ENCODE measurements around the gene FBRS. TPM values are rescaled to one million over a fixed set of nuclear protein-coding genes. Genes with fewer than 3 reads are reported as not detected.

The FBRS gene
- total and polyA plus RNA-seq, 2 of the 13 experiments (the other 11 are each of a cell fraction or from before 2014, with no cell fraction given): 13.7 to 16.2 TPM

DNA sequence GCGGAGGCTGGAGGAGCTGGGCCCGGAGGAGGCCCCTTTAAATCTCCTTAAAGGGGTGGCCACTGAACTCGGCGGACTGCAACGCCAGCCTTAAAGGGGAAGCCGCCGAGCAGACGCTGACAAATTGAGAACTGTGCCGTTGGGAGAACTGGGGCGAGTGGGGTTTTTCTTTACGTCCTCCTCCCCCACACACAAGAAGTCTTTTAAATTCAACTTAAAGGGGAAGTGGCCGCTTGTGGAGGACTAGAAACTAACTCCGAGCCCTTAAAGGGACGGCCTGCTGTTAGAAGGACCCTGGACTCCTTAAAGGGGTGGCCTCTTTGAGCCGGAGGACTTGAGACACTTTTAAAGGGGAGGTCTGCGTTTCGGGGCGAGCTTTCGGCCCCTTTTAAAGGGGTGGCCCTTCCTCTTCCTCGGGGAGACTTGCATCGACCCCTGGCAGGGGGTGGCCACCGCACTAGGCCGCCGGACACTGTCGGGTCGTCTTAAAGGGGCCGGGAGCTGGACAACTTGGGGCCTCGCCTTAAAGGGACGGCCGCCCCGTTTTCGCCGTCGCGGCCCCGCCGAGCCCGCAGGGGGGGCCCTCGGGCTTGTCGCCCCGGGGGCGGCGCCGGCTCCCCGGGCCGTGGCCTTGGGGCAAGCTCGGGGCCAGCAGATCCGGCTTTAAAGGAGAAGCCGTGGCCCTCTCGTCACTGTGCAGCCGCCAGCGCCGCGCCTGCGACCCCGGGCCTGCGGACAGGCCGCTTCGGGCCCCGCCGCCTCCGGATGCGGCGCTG is 688 bp downstream of the FBRS start (continued):
- TF ChIP-seq SMAD3 (CRISPR knock-in tag; IDR thresholded peaks at IDR 0.05): 0 out of 2 replicates have a peak, but pooled peaks have one; percentile 26
- 0 out of 2 replicates have a peak, but pooled peaks have one; percentile 66 for TF ChIP-seq ZFP82 (CRISPR knock-in tag; IDR thresholded peaks at IDR 0.05; ENCODE audit: borderline replicate concordance)
- peak; percentile 55 for TF ChIP-seq SRSF1 (optimal IDR thresholded peaks at IDR 0.05; ENCODE audit: low read depth, low read length)
- no peak for TF ChIP-seq HNRNPK (IDR thresholded peaks at IDR 0.05; ENCODE audit: low read depth, low read length, poor library complexity, severe bottlenecking)
- peak; percentile 47; the same call in 1 of the 2 replicates for TF ChIP-seq ZBTB14 (CRISPR knock-in tag; IDR thresholded peaks at IDR 0.05)
- TF ChIP-seq AKNA (CRISPR knock-in tag; IDR thresholded peaks at IDR 0.05; ENCODE audit: borderline replicate concordance): no peak
- TF ChIP-seq POLR2G (IDR thresholded peaks at IDR 0.05; ENCODE audit: low read depth, low read length): peak; percentile 79
- peak; percentile 50 for TF ChIP-seq PHF8 (CRISPR knock-in tag; IDR thresholded peaks at IDR 0.05)
- TF ChIP-seq ARNTL (CRISPR knock-in tag; IDR thresholded peaks at IDR 0.05): peak; percentile 22; the same call in 1 of the 2 replicates
- TF ChIP-seq ZNF607 (CRISPR knock-in tag; IDR thresholded peaks at IDR 0.05; ENCODE audit: borderline replicate concordance): peak; percentile 83; the same call in 1 of the 2 replicates
- no peak for TF ChIP-seq SP2 (CRISPR knock-in tag; IDR thresholded peaks at IDR 0.05)
- no peak for TF ChIP-seq MLLT10 (CRISPR knock-in tag; IDR thresholded peaks at IDR 0.05)
- TF ChIP-seq, protein P1, sequence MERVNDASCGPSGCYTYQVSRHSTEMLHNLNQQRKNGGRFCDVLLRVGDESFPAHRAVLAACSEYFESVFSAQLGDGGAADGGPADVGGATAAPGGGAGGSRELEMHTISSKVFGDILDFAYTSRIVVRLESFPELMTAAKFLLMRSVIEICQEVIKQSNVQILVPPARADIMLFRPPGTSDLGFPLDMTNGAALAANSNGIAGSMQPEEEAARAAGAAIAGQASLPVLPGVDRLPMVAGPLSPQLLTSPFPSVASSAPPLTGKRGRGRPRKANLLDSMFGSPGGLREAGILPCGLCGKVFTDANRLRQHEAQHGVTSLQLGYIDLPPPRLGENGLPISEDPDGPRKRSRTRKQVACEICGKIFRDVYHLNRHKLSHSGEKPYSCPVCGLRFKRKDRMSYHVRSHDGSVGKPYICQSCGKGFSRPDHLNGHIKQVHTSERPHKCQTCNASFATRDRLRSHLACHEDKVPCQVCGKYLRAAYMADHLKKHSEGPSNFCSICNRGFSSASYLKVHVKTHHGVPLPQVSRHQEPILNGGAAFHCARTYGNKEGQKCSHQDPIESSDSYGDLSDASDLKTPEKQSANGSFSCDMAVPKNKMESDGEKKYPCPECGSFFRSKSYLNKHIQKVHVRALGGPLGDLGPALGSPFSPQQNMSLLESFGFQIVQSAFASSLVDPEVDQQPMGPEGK (CRISPR knock-in tag; IDR thresholded peaks at IDR 0.05): peak; percentile 70
- no peak; the same call in 1 of the 2 replicates for TF ChIP-seq DR1 (CRISPR knock-in tag; IDR thresholded peaks at IDR 0.05)
- TF ChIP-seq THAP11 (CRISPR knock-in tag; IDR thresholded peaks at IDR 0.05): peak; percentile 22; the same call in 1 of the 2 replicates
- TF ChIP-seq, protein P2, sequence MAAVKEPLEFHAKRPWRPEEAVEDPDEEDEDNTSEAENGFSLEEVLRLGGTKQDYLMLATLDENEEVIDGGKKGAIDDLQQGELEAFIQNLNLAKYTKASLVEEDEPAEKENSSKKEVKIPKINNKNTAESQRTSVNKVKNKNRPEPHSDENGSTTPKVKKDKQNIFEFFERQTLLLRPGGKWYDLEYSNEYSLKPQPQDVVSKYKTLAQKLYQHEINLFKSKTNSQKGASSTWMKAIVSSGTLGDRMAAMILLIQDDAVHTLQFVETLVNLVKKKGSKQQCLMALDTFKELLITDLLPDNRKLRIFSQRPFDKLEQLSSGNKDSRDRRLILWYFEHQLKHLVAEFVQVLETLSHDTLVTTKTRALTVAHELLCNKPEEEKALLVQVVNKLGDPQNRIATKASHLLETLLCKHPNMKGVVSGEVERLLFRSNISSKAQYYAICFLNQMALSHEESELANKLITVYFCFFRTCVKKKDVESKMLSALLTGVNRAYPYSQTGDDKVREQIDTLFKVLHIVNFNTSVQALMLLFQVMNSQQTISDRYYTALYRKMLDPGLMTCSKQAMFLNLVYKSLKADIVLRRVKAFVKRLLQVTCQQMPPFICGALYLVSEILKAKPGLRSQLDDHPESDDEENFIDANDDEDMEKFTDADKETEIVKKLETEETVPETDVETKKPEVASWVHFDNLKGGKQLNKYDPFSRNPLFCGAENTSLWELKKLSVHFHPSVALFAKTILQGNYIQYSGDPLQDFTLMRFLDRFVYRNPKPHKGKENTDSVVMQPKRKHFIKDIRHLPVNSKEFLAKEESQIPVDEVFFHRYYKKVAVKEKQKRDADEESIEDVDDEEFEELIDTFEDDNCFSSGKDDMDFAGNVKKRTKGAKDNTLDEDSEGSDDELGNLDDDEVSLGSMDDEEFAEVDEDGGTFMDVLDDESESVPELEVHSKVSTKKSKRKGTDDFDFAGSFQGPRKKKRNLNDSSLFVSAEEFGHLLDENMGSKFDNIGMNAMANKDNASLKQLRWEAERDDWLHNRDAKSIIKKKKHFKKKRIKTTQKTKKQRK (IDR thresholded peaks at IDR 0.05; ENCODE audit: low read length): no peak
- TF ChIP-seq TOPORS (CRISPR knock-in tag; IDR thresholded peaks at IDR 0.05): 0 out of 2 replicates have a peak, but pooled peaks have one; percentile 71
